Cerebellar nuclear complex (tissue), 1 donor: ENCODE measurements around the gene FAM184A.

ENCODE experiments used
- DNase-seq, 2 experiments: peaks; one replicate each; lab custom pipeline; 2025; lab: John Stamatoyannopoulos, UW

FAM184A gene

DNA sequence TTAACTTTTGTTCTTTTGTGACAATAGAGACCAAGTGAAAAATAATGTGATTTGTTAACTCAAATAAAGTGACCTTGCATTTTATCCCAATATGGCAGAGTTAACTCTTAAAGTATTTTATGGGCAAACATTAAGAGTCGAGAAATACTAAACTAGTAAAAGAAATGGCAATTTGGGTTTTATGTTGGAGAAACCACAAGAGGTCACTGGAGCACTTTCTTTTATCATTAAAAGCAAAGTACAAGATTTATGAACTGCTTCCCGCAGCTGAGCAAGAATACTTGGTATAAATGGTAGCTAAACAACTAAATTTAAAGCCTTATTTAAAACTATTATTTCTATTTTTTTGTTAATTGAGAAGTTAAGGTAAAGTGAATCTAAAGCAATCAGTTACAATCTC lies 110.0 kb downstream of the FAM184A start:
- no peak for DNase-seq

DNA sequence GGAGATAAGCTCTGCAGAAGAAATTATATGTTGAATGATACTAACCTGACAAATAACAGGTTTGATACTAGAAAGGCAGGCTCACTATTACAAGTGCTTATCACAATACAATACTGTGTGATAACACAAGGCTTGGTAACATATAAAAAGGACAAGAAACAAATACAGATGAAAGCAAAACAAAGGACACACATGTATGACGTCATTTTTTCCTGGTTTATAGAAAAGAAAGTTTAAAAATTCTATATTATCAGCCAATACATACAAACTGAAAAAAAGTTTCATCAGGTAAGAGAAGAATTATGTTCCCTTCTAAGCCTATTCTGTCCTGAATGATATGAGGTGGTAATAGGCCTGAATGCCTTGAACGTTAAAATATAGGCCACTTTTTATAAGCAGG lies 111.2 kb downstream of the FAM184A start:
- DNase-seq: no peak

DNA sequence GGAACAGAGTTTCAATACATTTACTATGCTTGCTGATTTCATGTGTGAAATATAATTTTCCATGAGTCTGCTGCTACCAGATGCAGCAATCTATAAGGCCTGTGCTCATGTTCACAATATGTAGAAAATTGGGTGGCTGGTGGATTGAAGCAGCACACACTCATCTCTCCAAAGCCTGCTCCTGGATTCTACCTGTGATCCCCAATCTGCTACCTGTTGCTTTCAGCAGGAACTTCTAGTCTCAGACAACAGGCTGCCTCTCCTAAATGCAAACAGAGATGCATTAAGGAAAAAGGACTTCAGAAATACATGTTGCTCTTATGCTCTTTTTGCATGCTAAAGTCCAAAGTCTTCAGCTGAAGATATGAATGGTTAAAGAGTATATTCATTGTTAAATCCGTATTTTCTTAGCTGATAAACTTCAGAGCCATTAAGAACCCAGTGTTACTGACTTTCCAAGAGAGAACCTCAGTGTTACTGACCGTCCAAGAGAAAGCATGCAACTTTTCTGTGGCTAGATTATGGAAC lies 112.6 kb downstream of the FAM184A start:
- no peak for DNase-seq

DNA sequence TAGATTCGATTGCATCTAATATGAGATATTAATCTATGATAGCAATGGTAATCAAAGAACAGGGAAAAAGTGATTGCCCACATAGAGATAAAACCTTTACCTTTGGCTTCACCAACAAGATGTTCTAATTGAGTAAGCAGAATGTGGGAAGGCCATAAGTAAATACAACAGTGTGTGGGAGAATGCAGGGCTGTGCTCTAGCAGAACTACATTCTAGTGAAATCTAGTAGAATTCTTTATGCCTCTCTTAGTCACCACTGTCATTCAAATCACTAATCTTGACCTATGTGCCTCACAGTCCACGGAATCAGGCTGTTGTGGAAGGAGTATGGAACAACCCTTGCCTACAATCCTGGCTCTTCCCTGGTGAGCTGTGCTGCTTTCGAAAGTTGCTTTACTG lies 113.1 kb downstream of the FAM184A start:
- DNase-seq: no peak

DNA sequence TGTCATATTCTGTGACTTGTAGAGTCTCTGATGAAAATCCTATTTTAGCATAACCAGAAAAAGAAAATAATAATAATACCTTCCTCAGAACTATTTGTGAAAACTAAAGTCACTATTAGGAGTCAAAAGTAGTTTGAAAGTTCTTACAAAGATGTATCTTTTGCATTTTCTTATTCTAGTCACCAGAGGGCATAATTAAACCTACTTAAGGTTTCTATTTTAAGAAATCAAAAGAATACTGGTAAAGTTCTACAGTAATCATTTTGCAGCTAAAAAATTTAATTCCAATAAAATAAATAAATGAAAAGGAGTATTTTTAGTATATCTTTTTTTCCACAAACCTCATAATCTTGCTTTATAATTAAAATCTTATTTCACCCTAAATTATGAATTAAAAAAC lies 115.5 kb downstream of the FAM184A start:
- no peak for DNase-seq

DNA sequence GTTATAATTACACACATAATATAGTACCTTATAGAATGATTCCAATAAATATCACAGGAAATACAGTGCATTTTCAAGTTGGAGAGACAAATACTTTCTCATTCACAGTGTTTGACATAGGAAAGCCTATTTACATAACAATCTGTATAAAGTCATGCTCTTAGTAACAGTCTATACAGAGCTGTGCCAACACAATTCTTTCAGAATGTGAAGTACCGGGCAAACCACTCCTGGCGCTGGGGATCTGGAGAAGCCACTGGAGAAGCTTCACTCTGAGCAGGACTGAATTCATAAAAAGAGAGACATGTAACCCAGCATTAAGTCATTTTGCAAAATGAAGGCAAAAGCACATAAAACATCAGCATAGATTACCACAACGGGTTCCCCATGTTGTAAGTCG lies 118.6 kb downstream of the FAM184A start:
- DNase-seq: no peak

DNA sequence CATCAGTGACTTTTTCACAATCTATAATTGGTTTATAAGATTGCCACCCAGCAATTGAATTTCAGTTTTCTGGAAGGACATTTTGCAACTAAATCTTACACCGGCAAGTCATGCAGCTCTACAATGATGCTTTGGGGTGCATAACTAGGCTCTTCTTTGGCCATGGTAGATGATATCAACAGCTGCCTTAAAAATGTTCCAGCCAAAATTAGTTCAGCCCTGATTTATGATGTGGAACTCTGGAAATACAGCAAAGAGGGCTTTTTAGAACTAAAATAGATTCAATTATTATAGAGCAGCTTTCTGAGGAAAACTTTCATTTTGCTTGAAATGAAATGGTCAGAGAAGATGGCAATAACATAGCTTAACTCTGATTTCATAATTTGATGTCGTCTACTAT lies 125.1 kb downstream of the FAM184A start:
- no peak for DNase-seq

DNA sequence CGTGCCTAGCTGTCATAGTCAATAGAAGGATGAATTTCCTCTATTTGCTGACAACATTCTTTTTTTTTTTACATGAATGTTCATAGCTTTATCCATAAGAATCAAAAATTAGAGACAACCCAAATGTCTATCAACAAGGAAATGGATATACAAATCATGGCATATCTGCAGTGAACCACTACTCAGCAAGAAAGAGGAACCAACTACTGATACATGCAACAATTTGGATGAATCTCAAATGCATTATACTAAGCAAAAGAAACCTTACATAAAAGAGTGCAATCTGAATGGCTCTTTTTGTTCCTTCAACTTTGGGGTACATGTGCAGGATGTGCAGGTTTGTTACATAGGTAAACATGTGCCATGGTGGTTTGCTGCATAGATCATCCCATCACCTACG lies 125.8 kb downstream of the FAM184A start:
- DNase-seq: no peak

DNA sequence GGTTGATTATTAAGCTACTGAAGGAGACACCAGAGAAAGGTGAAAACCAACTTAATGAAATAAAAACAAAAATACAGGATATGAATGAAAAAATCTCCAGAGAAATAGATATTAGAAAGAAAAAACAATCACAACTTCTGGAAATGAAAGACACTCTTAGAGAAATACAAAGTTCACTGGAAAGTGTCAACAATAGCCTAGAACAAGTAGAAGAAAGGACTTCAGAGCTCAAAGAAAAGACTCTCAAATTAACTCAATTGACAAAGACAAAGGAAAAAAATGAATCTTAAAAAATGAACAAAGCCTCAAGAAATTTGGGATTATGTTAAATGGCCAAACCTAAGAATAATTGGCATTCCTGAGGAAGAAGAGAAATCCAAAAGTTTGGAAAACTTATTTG lies 133.2 kb downstream of the FAM184A start:
- no peak for DNase-seq

DNA sequence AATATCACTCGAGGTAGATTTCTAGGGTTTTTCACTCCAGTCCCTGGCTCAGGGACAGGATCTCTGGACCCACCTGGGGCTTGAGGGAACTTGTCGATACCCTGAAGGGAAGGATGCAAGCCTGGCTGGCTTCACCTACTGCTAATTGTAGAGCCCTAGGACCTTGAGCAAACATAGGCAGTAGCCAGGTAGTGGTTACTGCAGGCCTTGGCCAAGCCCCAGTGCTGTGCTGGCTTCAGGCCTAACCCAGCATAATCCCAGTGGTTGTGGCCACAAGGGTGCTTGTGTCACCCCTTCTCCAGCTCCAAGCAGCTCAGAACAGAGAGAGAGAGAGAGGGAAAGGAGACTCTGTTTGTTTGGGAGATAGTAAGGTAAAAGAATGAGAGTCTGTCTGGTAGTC lies 137.7 kb downstream of the FAM184A start:
- no peak for DNase-seq

DNA sequence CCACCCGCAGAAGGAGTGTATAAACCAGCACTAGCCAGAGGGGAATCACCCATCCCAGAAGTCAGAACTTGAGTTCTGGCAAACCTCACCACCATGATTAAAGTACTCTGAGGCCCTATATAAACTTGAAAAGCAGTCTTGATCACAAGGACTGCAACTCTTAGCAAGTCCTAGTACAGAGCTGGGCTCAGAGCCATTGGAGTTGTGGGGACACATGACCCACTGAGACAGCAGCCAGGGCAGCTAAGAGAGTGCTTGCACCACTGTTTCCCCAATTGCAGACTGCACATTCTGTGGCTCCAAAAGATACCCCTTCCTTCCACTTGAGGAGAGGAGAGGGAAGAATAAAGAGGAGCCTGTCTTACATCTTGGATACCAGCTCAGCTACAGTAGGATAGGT lies 138.8 kb downstream of the FAM184A start:
- DNase-seq: no peak

DNA sequence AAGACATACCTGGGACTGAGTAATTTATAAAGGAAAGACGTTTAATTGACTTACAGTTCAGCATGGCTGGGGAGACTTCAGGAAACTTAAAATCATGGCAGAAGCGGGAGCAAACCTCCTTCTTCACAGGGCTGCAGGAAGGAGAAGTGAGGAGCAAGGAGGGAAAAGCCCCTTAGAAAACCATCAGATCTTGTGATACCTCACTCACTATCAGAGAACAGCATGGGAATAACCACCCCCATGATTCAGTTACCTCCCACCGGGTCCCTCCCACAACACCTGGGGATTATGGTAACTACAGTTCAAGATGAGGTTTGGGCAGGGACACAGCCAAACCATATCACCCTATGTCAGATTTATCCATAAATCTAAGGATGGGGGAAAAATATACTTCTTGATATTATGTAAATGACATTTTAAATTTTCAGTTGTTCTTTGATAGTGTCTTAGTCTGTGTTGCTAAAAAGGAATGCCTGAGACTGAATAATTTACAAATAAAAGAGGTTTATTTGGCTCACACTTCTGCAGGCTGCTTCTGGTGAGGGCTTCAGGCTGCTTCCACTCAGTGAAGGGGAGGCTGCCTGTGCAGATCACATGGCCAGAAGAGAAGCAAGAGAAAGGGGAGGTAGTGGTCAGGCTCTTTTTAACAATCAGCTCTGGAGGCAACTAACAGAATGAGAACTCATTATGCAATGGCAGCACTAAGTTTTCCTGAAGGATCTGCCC lies 142.3 kb downstream of the FAM184A start:
- no peak for DNase-seq

DNA sequence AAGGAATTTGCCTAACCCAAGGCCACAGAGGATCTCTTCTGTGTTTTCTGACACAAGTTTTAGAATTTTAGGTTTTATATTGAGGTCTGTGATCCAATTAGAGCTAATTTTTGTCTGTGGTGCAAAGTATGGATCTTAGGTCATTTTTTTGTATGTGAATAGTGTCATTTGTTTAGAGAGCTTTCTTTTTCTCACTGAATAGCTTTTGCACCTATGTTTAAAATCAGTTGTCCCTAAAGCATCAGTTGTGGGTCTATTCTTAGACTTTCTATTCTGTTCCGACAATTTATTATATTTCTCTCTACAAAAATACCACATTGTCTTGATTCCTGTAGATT lies 143.2 kb downstream of the FAM184A start:
- DNase-seq: no peak

DNA sequence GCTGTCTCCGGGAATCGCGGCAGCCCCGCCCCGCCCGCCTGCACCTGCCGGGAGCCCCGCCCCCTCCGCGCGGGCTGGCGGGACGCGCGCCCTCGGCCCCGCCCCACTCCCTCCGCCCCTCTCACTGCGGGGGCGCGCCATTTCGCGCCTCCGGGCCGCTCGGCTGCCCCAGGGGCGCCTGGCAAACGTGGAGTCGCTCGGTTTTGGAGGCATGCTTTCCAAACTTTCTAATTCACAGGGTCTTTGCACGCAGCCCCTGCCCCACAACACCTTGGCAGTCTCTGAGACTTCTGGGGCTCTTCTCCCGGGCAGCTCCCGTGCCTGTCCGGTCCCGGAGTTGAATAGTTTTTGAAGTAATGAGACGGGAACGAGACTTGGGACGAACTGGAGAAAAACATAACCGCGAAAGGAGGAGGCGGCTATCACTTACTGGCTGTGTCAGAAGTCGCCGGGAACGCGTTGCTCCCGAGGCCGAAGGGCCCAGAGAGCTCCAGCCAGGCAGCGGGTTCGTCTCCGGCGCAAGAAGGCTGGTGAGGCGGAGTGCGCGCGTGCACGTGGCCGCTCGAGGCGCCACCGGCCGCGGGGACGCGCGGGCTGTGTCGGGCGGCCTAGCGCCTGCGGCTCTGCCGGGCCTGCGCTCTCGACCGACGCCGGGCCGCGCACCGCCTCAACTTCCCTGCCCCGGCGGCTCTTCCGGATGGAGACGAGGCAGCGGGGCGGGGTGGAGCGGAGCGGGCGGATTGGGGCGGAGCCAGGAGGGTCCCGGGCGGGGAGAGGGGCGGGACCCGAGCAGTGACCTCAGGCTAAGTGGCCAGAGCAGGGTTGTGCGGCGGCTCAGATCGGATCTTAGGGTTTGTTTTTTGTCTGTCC lies 143.8 kb downstream of the FAM184A start, which contains the start of gene MCM9:
Gene MCM9, minus strand, starts transcription at position 699 of the 870 bp plus-strand sequence. CDS start 3,436 bp downstream, outside the sequence.
- no peak for DNase-seq

DNA sequence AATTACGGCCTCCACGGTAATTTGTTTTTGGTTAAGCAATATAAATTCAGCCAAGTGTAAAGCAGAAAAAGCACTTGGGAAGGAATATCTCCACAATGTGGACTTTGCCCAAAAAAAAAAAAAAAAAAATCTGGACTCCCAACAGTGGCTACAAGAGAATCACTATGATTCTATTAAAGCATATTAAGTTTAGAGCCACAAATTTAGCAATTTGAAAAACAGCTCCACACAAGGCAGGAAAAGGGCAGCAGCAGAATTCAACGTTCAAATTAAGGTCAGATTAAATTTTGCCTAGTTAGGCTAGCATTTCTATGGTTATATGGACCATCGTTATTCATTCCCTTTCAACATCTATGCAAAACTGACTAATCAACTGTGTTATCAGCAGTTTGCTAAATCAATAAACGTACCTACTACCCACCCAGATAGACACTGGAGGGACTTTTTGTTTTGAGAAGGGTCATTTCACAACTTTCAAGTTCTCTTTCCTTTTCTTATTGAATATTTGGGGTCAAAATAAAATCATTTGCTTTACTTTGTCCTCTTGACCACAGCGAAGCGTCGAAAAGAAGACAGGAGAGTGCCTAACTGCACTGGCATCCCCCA lies 144.5 kb downstream of the FAM184A start:
- no peak for DNase-seq

DNA sequence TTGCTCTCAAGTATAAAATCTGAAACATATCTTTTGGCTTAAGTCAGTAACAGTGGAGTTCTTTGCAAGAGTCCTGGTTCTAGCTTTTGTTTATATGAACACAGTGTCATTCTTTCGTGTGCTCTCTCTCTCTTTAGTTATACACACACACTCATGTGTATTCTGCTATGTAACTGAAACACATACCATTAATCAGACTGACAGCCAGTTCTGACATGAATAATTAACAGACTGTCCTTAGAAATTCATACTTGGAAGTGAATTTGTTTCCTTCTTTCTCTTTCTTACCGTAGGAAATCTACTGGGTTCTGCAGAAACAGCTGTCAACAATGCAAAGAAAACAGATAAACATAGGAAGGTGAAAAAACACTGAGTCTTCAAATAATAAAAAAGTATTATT lies 146.0 kb downstream of the FAM184A start:
- no peak for DNase-seq

DNA sequence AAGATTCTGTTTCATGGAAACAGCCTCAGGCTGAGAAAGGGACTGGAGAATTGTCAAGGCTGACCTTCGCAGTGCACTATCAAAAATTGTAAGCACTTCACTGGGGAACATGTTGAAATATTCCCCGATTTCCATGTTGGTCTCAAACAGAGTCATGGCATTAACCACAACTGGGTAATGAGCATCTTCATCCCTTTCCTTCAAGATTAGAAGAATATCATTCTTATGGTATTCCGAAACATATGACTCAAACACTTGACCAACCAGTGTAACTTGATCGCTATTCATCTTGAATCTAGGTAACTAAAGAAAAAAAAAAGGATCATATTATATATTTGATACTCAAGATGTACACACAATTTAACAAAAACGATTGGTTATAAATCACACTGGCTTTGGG lies 147.0 kb downstream of the FAM184A start:
- DNase-seq: no peak

DNA sequence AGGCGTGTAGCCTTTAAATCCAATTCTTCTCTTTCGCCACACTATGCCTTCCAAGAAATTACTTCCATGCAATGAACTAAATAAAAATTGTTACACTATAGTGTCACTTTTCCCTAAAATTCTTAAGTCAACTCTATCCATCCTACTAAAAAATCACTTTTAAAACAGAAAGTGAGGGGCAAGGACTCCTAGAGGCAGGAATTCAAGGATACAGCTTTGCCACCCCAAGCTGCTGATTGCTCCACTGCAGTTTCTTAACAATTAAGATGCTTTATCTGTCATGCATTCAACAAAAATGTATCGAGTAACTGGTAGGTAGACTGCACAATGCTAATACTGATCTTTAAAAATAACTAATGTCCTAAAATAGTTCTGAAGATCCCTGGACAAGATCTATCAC lies 147.8 kb downstream of the FAM184A start:
- no peak for DNase-seq

DNA sequence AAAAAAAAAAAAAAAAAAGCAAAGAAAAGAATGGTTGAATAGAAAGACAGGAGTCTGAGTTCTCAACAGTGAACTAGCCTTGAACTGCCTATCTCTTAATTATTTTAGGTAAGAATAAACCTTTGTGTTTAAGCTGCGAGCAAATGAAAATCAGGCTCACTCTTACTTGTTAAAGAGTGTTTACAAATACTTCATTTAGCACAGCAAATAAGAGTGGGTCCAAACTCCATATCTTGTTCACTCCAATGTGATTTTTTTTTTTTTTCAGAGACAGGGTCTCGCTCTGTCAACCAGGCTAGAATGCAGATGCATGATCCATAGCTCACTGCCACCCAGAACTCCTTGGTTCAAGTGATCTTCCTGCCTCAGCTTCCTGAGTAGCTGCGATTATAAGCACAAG lies 155.4 kb downstream of the FAM184A start:
- no peak for DNase-seq

DNA sequence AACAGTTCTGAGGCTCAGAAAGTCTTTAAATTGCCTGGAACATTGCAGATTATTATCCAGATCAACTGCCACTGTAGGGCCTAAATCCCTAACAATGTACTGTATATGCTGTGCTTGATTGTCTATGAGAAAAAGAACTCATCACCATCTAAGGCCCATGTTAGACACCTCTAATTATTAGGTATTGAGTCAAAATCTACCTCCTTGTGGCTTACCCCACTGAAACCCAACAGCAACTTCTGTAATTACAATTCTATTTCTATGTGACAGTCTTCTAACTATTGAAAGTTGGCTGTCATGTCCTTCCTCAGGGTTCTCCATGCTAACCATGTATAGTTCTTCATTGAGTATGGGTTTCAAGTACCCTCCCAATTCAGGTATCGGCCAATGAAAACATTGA lies 157.4 kb downstream of the FAM184A start:
- DNase-seq: no peak

DNA sequence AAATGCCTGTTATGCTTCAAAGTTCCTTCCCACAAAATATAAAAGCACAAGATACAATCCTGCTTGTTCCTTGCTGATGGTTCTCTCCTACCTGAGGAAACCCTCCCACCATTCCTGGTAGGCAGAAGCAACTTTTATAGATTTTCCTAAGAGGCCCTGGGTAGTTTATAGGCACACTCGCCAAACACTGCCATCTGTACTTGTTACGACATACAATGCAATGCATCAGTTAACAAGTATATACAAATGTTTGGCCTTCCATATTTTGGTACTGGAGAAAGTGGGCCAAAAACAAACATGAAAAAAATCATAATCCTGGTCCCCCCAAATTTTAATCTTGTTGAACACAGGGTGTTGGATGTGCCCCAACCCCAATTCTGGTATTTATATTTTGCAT lies 160.1 kb downstream of the FAM184A start:
- no peak for DNase-seq

DNA sequence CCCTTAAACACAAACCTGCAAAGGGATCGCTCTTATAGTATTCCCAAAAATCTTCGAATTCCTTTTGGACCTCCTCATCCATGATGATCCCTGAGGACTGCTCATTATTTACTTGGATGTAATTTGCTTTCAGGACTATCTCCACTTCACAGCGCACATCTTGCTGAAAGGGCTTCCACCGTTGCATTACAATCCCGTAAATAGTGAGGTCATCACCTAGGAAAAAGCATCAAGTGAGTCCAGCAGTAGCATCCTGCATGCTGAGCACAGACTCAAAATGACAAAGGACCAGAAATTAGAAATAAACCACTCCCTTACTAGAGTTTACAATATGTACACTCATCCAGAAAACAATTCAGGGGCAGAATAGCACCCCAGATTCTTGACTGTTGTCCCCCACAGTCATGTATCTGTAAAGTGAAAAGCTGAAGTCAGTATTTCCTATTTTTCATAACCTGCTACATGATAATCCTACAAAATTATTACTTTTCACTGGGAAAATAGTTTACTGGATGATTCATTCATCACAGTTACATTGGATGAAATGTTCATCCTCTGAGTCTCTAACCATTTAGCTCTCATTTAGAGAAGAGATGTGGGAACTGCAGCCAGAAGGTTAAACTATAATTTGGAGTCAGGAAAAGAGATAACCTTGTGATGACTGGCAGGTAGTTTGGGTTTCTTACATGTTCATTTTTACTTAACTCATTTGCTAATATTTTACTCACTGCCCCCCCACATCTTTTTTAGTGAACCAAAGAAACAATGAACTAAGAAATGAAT lies 160.7 kb downstream of the FAM184A start:
- DNase-seq: no peak
